ENCODE results near the gene PRR35. TPM values are rescaled to one million over a fixed set of nuclear protein-coding genes. Genes with fewer than 3 reads are reported as not detected.

Gene PRR35
- total RNA-seq, 2 donors from 2014 or later, result 0.42 TPM; not detected in 1

- Histone ChIP-seq H3K4me1 (ENCODE audit: control insufficient read depth in 1 of 2, low read depth in 2 of 2) (peaks cover 15 to 22% of the 10 kb centered on the region in 2 donors), H3K27me3 (replicated peaks; ENCODE audit: insufficient read depth) (no peaks in the 10 kb centered on the region), H3K4me3 (no peak overlapping the region), H3K9me3 (no peaks in the 10 kb centered on the region), H3K36me3 (no peaks in the 10 kb centered on the region), H3K27ac (no peak overlapping the region)
- TF ChIP-seq CTCF (IDR thresholded peaks at IDR 0.05), result no peak
- ATAC-seq (ENCODE audit: insufficient number of reproducible peaks, low FRiP score, low read depth) (no peak), DNase-seq (ENCODE audit: low spot score) (no peak)
Measured at GRCh38 chr16:563072-563644, 3.0 kb downstream of the PRR35 start.

GRCh38 chr16:564690-565418, 4.7 kb downstream of the PRR35 start:
- H3K9me3 ChIP-seq, result no peaks in the 10 kb centered on the region
- ATAC-seq (ENCODE audit: insufficient number of reproducible peaks, low FRiP score, low read depth) (no peak), DNase-seq (ENCODE audit: low spot score) (no peak)
- no peak for TF ChIP-seq CTCF (IDR thresholded peaks at IDR 0.05)
- H3K27ac ChIP-seq, result no peak overlapping the region
- no peaks in the 10 kb centered on the region for H3K27me3 ChIP-seq (replicated peaks; ENCODE audit: insufficient read depth)
- no peak overlapping the region for H3K4me3 ChIP-seq
- H3K4me1 ChIP-seq (ENCODE audit: control insufficient read depth in 1 of 2, low read depth in 2 of 2), result peaks cover 21 to 29% of the 10 kb centered on the region in 2 donors
- H3K36me3 ChIP-seq, result no peaks in the 10 kb centered on the region

- Histone ChIP-seq H3K27ac (no peak overlapping the region), H3K36me3 (no peaks in the 10 kb centered on the region), H3K27me3 (replicated peaks; ENCODE audit: insufficient read depth) (no peaks in the 10 kb centered on the region), H3K9me3 (no peaks in the 10 kb centered on the region), H3K4me3 (peak overlapping the region; percentile 64), H3K4me1 (ENCODE audit: control insufficient read depth in 1 of 2, low read depth in 2 of 2) (peaks cover 23 to 32% of the 10 kb centered on the region in 2 donors)
- DNase-seq (ENCODE audit: low spot score) (no peak), ATAC-seq (ENCODE audit: insufficient number of reproducible peaks, low FRiP score, low read depth) (no peak)
- no peak for TF ChIP-seq CTCF (IDR thresholded peaks at IDR 0.05)
Measured at GRCh38 chr16:565419-566330, 5.5 kb downstream of the PRR35 start.

GRCh38 chr16:566475-567372, 6.5 kb downstream of the PRR35 start, which contains the start of gene NHLRC4:
Gene NHLRC4, plus strand, starts transcription at chr16:567005. Its CDS starts 1,043 bp downstream, at chr16:568048.
- DNase-seq (ENCODE audit: low spot score) (no peak), ATAC-seq (ENCODE audit: insufficient number of reproducible peaks, low FRiP score, low read depth) (no peak)
- Histone ChIP-seq H3K27ac (no peak within 1 kb of the TSS), H3K27me3 (replicated peaks; ENCODE audit: insufficient read depth) (no peaks in the 10 kb centered on the region), H3K4me3 (peak within 1 kb of the TSS; percentile 64), H3K4me1 (ENCODE audit: control insufficient read depth in 1 of 2, low read depth in 2 of 2) (peaks cover 24 to 42% of the 10 kb centered on the region in 2 donors), H3K9me3 (no peaks in the 10 kb centered on the region), H3K36me3 (no peaks in the 10 kb centered on the region)
- TF ChIP-seq CTCF (IDR thresholded peaks at IDR 0.05), result no peak

Data from thoracic aorta (tissue), 2 donors.